ENCODE measurements around the gene ARID5A. TPM values are rescaled to one million over a fixed set of nuclear protein-coding genes. Genes with fewer than 3 reads are reported as not detected.
"Not testable (repeated sequence)": the region's sequence is repeated elsewhere in the genome, so short reads cannot be mapped to it uniquely, and the experiment has no call there.

ARID5A gene
- total and polyA plus RNA-seq, 2 experiments from 2014 or later, result 5.5 to 7.7 TPM

DNA sequence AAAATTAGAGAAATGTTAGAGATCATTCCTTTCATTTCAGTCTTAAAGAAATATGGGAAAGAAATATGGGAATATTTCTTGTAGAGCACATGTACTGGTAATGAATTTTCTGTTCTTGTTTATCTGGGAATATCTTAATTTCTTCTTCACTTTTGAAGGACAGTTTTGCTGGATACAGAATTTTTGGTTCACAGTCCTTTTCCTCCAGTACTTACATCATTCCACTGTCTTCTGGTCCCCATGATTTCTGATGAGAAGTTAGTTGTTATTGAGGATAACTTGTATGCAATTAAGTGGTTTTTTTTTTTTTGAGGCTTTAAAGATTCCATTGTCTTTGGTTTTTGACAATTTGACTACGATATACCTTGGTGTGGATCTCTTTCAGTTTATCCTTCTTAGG lies 42.4 kb upstream of the ARID5A start:
- ATAC-seq (no peak), DNase-seq (ENCODE audit: low spot score) (no peak)
- Mint-ChIP-seq H3K4me1 (peaks cover 4% of the 10 kb centered on the region; the same call in 2 of the 3 replicates), H3K27ac (no peak overlapping the region), H3K4me3 (no peak overlapping the region), H3K9me3 (peaks cover 12% of the 10 kb centered on the region; the same call in 2 of the 3 replicates), H3K36me3 (ENCODE audit: low read depth) (no peaks in the 10 kb centered on the region), H3K27me3 (ENCODE audit: insufficient read depth, low read depth, poor library complexity) (peaks cover 3% of the 10 kb centered on the region)
- no peaks in the 10 kb centered on the region for H4K20me1 ChIP-seq (replicated peaks; ENCODE audit: insufficient read depth)
- no peaks in the 10 kb centered on the region for H3K27me3 ChIP-seq (ENCODE audit: insufficient read depth)
- H3K4me2 ChIP-seq, result no peak overlapping the region
- no peaks in the 10 kb centered on the region for H3K9me2 ChIP-seq (ENCODE audit: insufficient read depth)
- no peak overlapping the region for H3K4me3 ChIP-seq
- H3K27ac ChIP-seq (ENCODE audit: low read depth), result no peak overlapping the region
- no peaks in the 10 kb centered on the region for H3K79me2 ChIP-seq (replicated peaks; ENCODE audit: insufficient read depth)
- H3K36me3 ChIP-seq (ENCODE audit: insufficient read depth), result no peaks in the 10 kb centered on the region
- no peaks in the 10 kb centered on the region for H3F3A ChIP-seq (replicated peaks; ENCODE audit: low read depth)
- no peaks in the 10 kb centered on the region for H3K4me1 ChIP-seq (ENCODE audit: insufficient read depth)
- no peak for TF ChIP-seq ZNF114 (CRISPR knock-in tag; IDR thresholded peaks at IDR 0.05)
- TF ChIP-seq STAT1 (IDR thresholded peaks at IDR 0.05; ENCODE audit: unreplicated experiment), result no peak
- no peak for TF ChIP-seq POLR2AphosphoS5 (IDR thresholded peaks at IDR 0.05; ENCODE audit: low read depth)
- no peak for TF ChIP-seq NANOG (IDR thresholded peaks at IDR 0.05; ENCODE audit: borderline replicate concordance)
- no peak for TF ChIP-seq CREB1 (CRISPR knock-in tag; IDR thresholded peaks at IDR 0.05; ENCODE audit: low read depth)
- TF ChIP-seq EZH2 (IDR thresholded peaks at IDR 0.05; ENCODE audit: low read depth, unreplicated experiment), result no peak
- H2AFZ ChIP-seq, result no peak overlapping the region

DNA sequence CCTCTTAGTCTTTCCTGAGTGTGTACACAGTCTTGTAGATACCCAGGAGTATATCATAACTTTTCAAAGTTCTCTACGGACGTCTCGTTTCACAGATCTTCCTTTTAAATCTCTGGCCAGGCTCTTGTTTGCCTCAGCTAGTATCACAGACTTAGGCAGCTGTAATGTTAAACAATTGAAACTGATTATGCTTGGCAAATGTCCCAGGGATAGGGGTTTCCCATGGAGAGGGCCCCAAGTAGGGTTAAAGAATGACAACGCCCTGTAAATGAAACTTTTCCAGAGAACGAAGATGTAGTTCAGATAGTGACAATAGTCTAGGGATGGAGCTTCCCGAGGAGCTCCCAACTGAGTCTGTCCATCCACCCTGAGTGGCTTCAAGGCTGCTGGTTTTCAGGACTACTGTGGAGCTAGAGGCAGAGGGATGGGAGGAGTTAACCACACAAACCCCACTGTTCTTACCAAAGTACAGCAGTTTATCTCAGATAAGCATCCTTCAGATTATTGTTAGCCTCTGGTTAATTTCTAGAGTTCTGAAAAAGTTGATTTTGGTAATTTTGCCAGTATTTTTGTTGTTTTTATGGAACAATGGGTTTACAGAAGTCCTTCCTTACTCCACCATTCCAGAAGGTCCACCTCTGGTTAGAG lies 40.4 kb upstream of the ARID5A start:
- no peaks in the 10 kb centered on the region for H3F3A ChIP-seq (replicated peaks; ENCODE audit: low read depth)
- Mint-ChIP-seq H3K4me1 (peaks cover 9% of the 10 kb centered on the region), H3K27ac (no peak overlapping the region), H3K36me3 (ENCODE audit: low read depth) (no peaks in the 10 kb centered on the region; the same call in 2 of the 3 replicates), H3K9me3 (peaks cover 12% of the 10 kb centered on the region; the same call in 2 of the 3 replicates), H3K4me3 (no peak overlapping the region), H3K27me3 (ENCODE audit: insufficient read depth, low read depth, poor library complexity) (peaks cover 14% of the 10 kb centered on the region)
- no peaks in the 10 kb centered on the region for H3K36me3 ChIP-seq (ENCODE audit: insufficient read depth)
- H3K4me3 ChIP-seq, result no peak overlapping the region
- TF ChIP-seq JUNB (IDR thresholded peaks at IDR 0.05; ENCODE audit: unreplicated experiment) (no peak), STAT1 (IDR thresholded peaks at IDR 0.05; ENCODE audit: unreplicated experiment) (no peak)
- TF ChIP-seq, protein P1, sequence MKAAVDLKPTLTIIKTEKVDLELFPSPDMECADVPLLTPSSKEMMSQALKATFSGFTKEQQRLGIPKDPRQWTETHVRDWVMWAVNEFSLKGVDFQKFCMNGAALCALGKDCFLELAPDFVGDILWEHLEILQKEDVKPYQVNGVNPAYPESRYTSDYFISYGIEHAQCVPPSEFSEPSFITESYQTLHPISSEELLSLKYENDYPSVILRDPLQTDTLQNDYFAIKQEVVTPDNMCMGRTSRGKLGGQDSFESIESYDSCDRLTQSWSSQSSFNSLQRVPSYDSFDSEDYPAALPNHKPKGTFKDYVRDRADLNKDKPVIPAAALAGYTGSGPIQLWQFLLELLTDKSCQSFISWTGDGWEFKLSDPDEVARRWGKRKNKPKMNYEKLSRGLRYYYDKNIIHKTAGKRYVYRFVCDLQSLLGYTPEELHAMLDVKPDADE (IDR thresholded peaks at IDR 0.05), result no peak
- ATAC-seq, result no peak
- H4K20me1 ChIP-seq (replicated peaks; ENCODE audit: insufficient read depth), result no peaks in the 10 kb centered on the region
- no peak overlapping the region for H2AFZ ChIP-seq
- no peak overlapping the region for H3K4me2 ChIP-seq
- no peak for DNase-seq (ENCODE audit: low spot score)
- no peaks in the 10 kb centered on the region for H3K79me2 ChIP-seq (replicated peaks; ENCODE audit: insufficient read depth)
- no peaks in the 10 kb centered on the region for H3K9me2 ChIP-seq (ENCODE audit: insufficient read depth)
- H3K27ac ChIP-seq (ENCODE audit: low read depth), result no peak overlapping the region
- no peaks in the 10 kb centered on the region for H3K4me1 ChIP-seq (ENCODE audit: insufficient read depth)
- peaks cover 5% of the 10 kb centered on the region; the same call in 1 of the 2 replicates for H3K27me3 ChIP-seq (ENCODE audit: insufficient read depth)

DNA sequence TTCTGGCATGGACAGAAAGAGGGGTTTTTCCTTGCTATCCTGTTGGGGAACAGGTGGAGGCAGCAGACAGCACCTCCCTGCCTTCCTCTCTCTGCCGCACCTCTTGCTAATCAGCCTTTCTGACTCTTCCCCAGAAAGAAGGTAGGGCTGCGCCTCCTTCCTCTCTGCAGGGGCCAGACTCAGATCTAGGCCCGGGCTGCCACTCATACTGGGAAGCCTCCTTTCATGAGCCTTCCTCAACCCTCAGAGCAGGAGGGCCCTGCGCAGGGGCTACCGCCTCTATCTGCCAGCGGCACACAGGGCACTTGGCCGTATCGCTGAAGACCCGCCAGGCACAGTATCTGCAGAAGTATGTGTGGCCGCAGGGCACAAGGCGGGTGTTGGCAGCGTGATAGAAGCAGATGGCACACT lies 38.5 kb upstream of the ARID5A start:
- H3K27ac ChIP-seq (ENCODE audit: low read depth), result no peak overlapping the region
- Mint-ChIP-seq H3K27ac (no peak overlapping the region; the same call in 1 of the 2 replicates), H3K27me3 (ENCODE audit: insufficient read depth, low read depth, poor library complexity) (peaks cover 16% of the 10 kb centered on the region), H3K9me3 (peaks cover 12% of the 10 kb centered on the region; the same call in 2 of the 3 replicates), H3K4me1 (peaks cover 12% of the 10 kb centered on the region), H3K4me3 (no peak overlapping the region), H3K36me3 (ENCODE audit: low read depth) (no peaks in the 10 kb centered on the region; the same call in 2 of the 3 replicates)
- peaks cover 5% of the 10 kb centered on the region; the same call in 1 of the 2 replicates for H3K27me3 ChIP-seq (ENCODE audit: insufficient read depth)
- no peaks in the 10 kb centered on the region for H3K9me2 ChIP-seq (ENCODE audit: insufficient read depth)
- no peaks in the 10 kb centered on the region for H3K4me1 ChIP-seq (ENCODE audit: insufficient read depth)
- peak; percentile 73 for DNase-seq (ENCODE audit: low spot score)
- H3K79me2 ChIP-seq (replicated peaks; ENCODE audit: insufficient read depth), result no peaks in the 10 kb centered on the region
- TF ChIP-seq POLR2AphosphoS5 (IDR thresholded peaks at IDR 0.05; ENCODE audit: low read depth), result no peak
- TF ChIP-seq, protein P2, sequence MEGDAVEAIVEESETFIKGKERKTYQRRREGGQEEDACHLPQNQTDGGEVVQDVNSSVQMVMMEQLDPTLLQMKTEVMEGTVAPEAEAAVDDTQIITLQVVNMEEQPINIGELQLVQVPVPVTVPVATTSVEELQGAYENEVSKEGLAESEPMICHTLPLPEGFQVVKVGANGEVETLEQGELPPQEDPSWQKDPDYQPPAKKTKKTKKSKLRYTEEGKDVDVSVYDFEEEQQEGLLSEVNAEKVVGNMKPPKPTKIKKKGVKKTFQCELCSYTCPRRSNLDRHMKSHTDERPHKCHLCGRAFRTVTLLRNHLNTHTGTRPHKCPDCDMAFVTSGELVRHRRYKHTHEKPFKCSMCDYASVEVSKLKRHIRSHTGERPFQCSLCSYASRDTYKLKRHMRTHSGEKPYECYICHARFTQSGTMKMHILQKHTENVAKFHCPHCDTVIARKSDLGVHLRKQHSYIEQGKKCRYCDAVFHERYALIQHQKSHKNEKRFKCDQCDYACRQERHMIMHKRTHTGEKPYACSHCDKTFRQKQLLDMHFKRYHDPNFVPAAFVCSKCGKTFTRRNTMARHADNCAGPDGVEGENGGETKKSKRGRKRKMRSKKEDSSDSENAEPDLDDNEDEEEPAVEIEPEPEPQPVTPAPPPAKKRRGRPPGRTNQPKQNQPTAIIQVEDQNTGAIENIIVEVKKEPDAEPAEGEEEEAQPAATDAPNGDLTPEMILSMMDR (conservative IDR thresholded peaks at IDR 0.05; ENCODE audit: low read depth in 2 of 2), result peak; percentile 26 to 48; a peak in 3 of 4 replicates
- no peaks in the 10 kb centered on the region for H3F3A ChIP-seq (replicated peaks; ENCODE audit: low read depth)
- peak; percentile 86 for ATAC-seq
- H3K36me3 ChIP-seq (ENCODE audit: insufficient read depth), result no peaks in the 10 kb centered on the region
- no peak overlapping the region for H3K4me3 ChIP-seq
- H3K4me2 ChIP-seq, result no peak overlapping the region
- H4K20me1 ChIP-seq (replicated peaks; ENCODE audit: insufficient read depth), result no peaks in the 10 kb centered on the region
- H2AFZ ChIP-seq, result peak overlapping the region; percentile 81

DNA sequence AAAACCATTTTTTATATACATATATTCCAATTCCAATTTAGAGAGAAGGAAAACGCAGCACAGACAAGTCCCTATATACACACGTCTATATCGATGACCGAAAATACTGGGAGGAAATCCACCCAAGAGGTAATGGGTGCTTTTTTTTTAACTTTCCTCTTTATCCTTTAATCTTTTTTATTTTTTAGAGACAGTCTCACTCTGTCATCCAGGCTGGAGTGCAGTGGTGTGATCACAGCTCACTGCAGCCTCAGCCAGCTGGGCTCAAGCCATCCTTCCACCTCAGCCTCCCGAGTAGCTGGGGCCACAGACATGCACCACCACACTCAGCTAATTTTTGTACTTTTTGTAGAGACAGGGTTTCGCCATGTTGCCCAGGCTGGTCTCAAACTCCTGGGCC lies 37.9 kb upstream of the ARID5A start:
- not testable (repeated sequence) for H3K4me3 ChIP-seq; H3K27ac ChIP-seq (ENCODE audit: low read depth); H2AFZ ChIP-seq; H4K20me1 ChIP-seq (replicated peaks; ENCODE audit: insufficient read depth); DNase-seq (ENCODE audit: low spot score); H3K4me2 ChIP-seq; H3K36me3 ChIP-seq (ENCODE audit: insufficient read depth); H3K79me2 ChIP-seq (replicated peaks; ENCODE audit: insufficient read depth); H3K27me3 ChIP-seq (ENCODE audit: insufficient read depth); H3K4me3 Mint-ChIP-seq; H3K4me1 ChIP-seq (ENCODE audit: insufficient read depth); H3K9me2 ChIP-seq (ENCODE audit: insufficient read depth); ATAC-seq; H3K27ac Mint-ChIP-seq; H3F3A ChIP-seq (replicated peaks; ENCODE audit: low read depth); H3K36me3 Mint-ChIP-seq (ENCODE audit: low read depth)
- H3K9me3 Mint-ChIP-seq, result peaks cover 12% of the 10 kb centered on the region; the same call in 2 of the 3 replicates
- H3K4me1 Mint-ChIP-seq, result peaks cover 12% of the 10 kb centered on the region
- H3K27me3 Mint-ChIP-seq (ENCODE audit: insufficient read depth, low read depth, poor library complexity), result peaks cover 16% of the 10 kb centered on the region
